GM12878 (cell line): ENCODE measurements around the gene NUBPL. TPM values are rescaled to one million over a fixed set of nuclear protein-coding genes. Genes with fewer than 3 reads are reported as not detected.
"Not testable (repeated sequence)": the region's sequence is repeated elsewhere in the genome, so short reads cannot be mapped to it uniquely, and the experiment has no call there.

Experiments
- ATAC-seq: fragments of 200-7000 bp; cut with Tn5 transposase; 3 replicates; pipeline ENCODE4 v1.9.1; 2020; ENCODE audit warnings: mild to moderate bottlenecking, moderate library complexity
- BruUV-seq: library from RNA; stranded (reverse); fragments of 400-500 nt; replicated peaks from 2 replicates; lab custom pipeline; 2021; lab: Mats Ljungman, UMichigan
- CTCF ChIA-PET: fragments of 300-600 bp; sonication (Branson Sonifier 250); formaldehyde crosslinking; extraction: SDS; loops from one replicate; lab custom pipeline; 2021; ENCODE audit warnings: inconsistent platforms; lab: Yijun Ruan, JAX
- POLR2A ChIA-PET: fragments of 350-600 bp; formaldehyde crosslinking; extraction: SDS; loops from one replicate; lab custom pipeline; 2021; ENCODE audit warnings: inconsistent platforms; lab: Charles Lee
- RAD21 ChIA-PET: fragments of 300-600 bp; sonication (Branson Sonifier 250); formaldehyde crosslinking; loops from one replicate; lab custom pipeline; 2023; ENCODE audit warnings: antibody characterized with exemption; ENCODE audit not compliant: unreplicated experiment; lab: Charles Lee
- SMC1A ChIA-PET: fragments of 300-600 bp; sonication (Branson Sonifier 250); formaldehyde crosslinking; loops from one replicate; lab custom pipeline; 2023; ENCODE audit not compliant: unreplicated experiment, uncharacterized antibody; lab: Charles Lee
- DNase-seq: peaks from one replicate; pipeline ENCODE4 v3.0.0-alpha.2; 2011; ENCODE audit warnings: low read depth, low spot score
- FAIRE-seq: peaks from 3 replicates; lab custom pipeline; 2011; peaks lifted over from hg19 to GRCh38; lab: Jason Lieb, UNC
- H2AFZ ChIP-seq: 2 replicates; pipeline ENCODE4 v1.6.0; 2011; ENCODE audit warnings: low read depth, low read length, control low read depth; ENCODE audit not compliant: control insufficient read depth
- H3K27ac ChIP-seq: 2 replicates; pipeline ENCODE4 v1.5.1; 2011; ENCODE audit warnings: control low read depth; ENCODE audit not compliant: control insufficient read depth, insufficient read depth
- H3K27me3 ChIP-seq, 2 experiments: replicated peaks in 1 of 2; 2 replicates each; pipeline versions ENCODE4 v1.6.0 to v1.6.1; 2011; ENCODE audit warnings: low read length in 1 of 2; ENCODE audit not compliant: control insufficient read depth in 2 of 2, insufficient read depth in 2 of 2
- H3K36me3 ChIP-seq, 2 experiments: 2 replicates each; pipeline ENCODE4 v1.5.1; 2011; ENCODE audit warnings: low read length in 1 of 2; ENCODE audit not compliant: control insufficient read depth in 2 of 2, insufficient read depth in 2 of 2
- H3K4me1 ChIP-seq: 2 replicates; pipeline ENCODE4 v1.6.1; 2011; ENCODE audit warnings: mild to moderate bottlenecking, low read length, moderate library complexity, mixed read lengths; ENCODE audit not compliant: control insufficient read depth, insufficient read depth
- H3K4me2 ChIP-seq: 2 replicates; pipeline ENCODE4 v1.6.0; 2011; ENCODE audit warnings: control low read depth; ENCODE audit not compliant: control insufficient read depth, insufficient read depth
- H3K4me3 ChIP-seq: fragments of 200-600 bp; sonication (generic); 2 replicates; pipeline ENCODE4 v1.5.1; 2016
- H3K79me2 ChIP-seq: 2 replicates; pipeline ENCODE4 v1.6.0; 2011; ENCODE audit warnings: low read length; ENCODE audit not compliant: control insufficient read depth, insufficient read depth
- H3K9ac ChIP-seq: 2 replicates; pipeline ENCODE4 v1.8.0; 2011; ENCODE audit warnings: low read length, control low read depth, mixed read lengths; ENCODE audit not compliant: control insufficient read depth, insufficient read depth
- H3K9me3 ChIP-seq: replicated peaks from 3 replicates; pipeline ENCODE4 v1.5.1; 2011; ENCODE audit warnings: mild to moderate bottlenecking, low read length; ENCODE audit not compliant: control insufficient read depth, insufficient read depth
- H4K20me1 ChIP-seq: 2 replicates; pipeline ENCODE4 v1.6.0; 2011; ENCODE audit not compliant: control insufficient read depth, insufficient read depth
- E4F1 ChIP-seq: fragments of 450-650 bp; IDR thresholded peaks from 2 replicates; pipeline ENCODE4 v1.6.1; 2018; ENCODE audit warnings: borderline replicate concordance, mild to moderate bottlenecking; ENCODE audit not compliant: partially characterized antibody
- NR2C1 ChIP-seq: fragments of 450-650 bp; IDR thresholded peaks from 2 replicates; pipeline ENCODE4 v1.6.1; 2017; ENCODE audit warnings: antibody characterized with exemption, mild to moderate bottlenecking, moderate library complexity
- POLR2A ChIP-seq: IDR thresholded peaks from 2 replicates; pipeline ENCODE4 v1.6.1; 2011; ENCODE audit warnings: low read depth, mild to moderate bottlenecking, low read length
- SMARCA5 ChIP-seq: fragments of 450-650 bp; IDR thresholded peaks from 2 replicates; pipeline ENCODE4 v1.6.1; 2017; ENCODE audit warnings: mild to moderate bottlenecking
- WGBS: methylation state at CpG from one replicate; pipeline ENCODE4 v1.1.6; 2016; ENCODE audit warnings: low lambda C conversion rate; ENCODE audit not compliant: insufficient replicate concordance, insufficient coverage; ENCODE audit errors: missing lambda C conversion rate; 5-methylcytosine and 5-hydroxymethylcytosine counted together
- in situ Hi-C: fragments of 300-500 bp; cut with MboI; formaldehyde crosslinking; loops from 9 replicates; pipeline ENCODE4 v1.14.3; 2018; ENCODE audit warnings: mixed read lengths
- intact Hi-C: fragments of 100-400 bp; cut with micrococcal nuclease; formaldehyde crosslinking; loops from one replicate; pipeline ENCODE4 v1.14.2; 2022; ENCODE audit not compliant: unreplicated experiment
- polyA plus RNA-seq, 11 experiments: library from polyadenylated mRNA; depleted of rRNA in 4 of 11; unstranded in 6 of 11; stranded (reverse) in 5 of 11; fragments of >200 nt; fragmentation: Nextera tagmentation in 4 of 11; fragmentation: Illumina TruSeq in 1 of 11; extraction: Ambion mirVana in 4 of 11; extraction: Trizol in 1 of 11; gene quantifications; 1 replicate in 1 of 11; 2 replicates in 10 of 11; pipeline versions ENCODE4 v1.2.1 to v1.2.3, GENCODE V29; 2011 to 2016; ENCODE audit warnings: inconsistent platforms in 2 of 11, missing spikeins in 2 of 11, low read depth in 1 of 11
- total RNA-seq, 4 experiments: library from RNA; depleted of rRNA in 3 of 4; stranded (reverse); fragments of >200 nt in 3 of 4; fragmentation: Illumina TruSeq in 1 of 4; extraction: Trizol in 1 of 4; gene quantifications; 2 replicates each; pipeline versions ENCODE4 v1.2.1 to v1.2.3, GENCODE V29; 2013 to 2021

Gene NUBPL
- total and polyA plus RNA-seq, 10 of the 15 experiments (the other 5 are each of a cell fraction or from before 2014, with no cell fraction given): 3.4 to 11.6 (median 8.1) TPM

GRCh38 chr14:31746326-31746725, 185.1 kb downstream of the NUBPL start:
- no peaks in the 10 kb centered on the region for H3K27me3 ChIP-seq
- POLR2A ChIA-PET: no interaction called here

GRCh38 chr14:31749275-31749674, 188.1 kb downstream of the NUBPL start:
- no peaks in the 10 kb centered on the region for H3K36me3 ChIP-seq
- ATAC-seq: no peak
- CTCF ChIA-PET: interaction anchor here (1.0 kb wide), 1 partner anchor 9 kb away, joined by 3 read pairs; no protein-coding TSS in a partner anchor

More at GRCh38 chr14:31746326-31746725, 185.1 kb downstream of the NUBPL start:
- SMC1A ChIA-PET: no interaction called here
- Histone ChIP-seq H3K9me3 (peaks cover 9% of the 10 kb centered on the region), H4K20me1 (no peaks in the 10 kb centered on the region), H3K4me1 (no peaks in the 10 kb centered on the region), H3K27ac (no peak overlapping the region), H3K4me3 (no peak overlapping the region), H3K79me2 (no peaks in the 10 kb centered on the region), H2AFZ (no peak overlapping the region), H3K36me3 (no peaks in the 10 kb centered on the region), H3K9ac (no peak overlapping the region), H3K4me2 (no peak overlapping the region)
- in situ Hi-C loops: no loop called here
- ATAC-seq (no peak), DNase-seq (no peak), FAIRE-seq (no peak)
- RAD21 ChIA-PET: no interaction called here
- 84% methylated on average over 2 of the region's 2 CpGs for WGBS
- no TSS peak for BruUV-seq
- CTCF ChIA-PET: no interaction called here
- TF ChIP-seq NR2C1: no peak
- intact Hi-C loops: no loop called here

GRCh38 chr14:31751047-31751446, 189.8 kb downstream of the NUBPL start:
- H3K4me2 ChIP-seq, H3K4me1 ChIP-seq, intact Hi-C loops, ATAC-seq, BruUV-seq, H2AFZ ChIP-seq, RAD21 ChIA-PET, H3K27ac ChIP-seq, H4K20me1 ChIP-seq, in situ Hi-C loops, H3K79me2 ChIP-seq, SMC1A ChIA-PET, POLR2A ChIA-PET, H3K9ac ChIP-seq, H3K27me3 ChIP-seq, H3K36me3 ChIP-seq, H3K4me3 ChIP-seq, FAIRE-seq, DNase-seq: not testable (repeated sequence)
- CTCF ChIA-PET: interaction anchor here (1.0 kb wide), 1 partner anchor 12 kb away, joined by 3 read pairs; no protein-coding TSS in a partner anchor
- 82% methylated on average over 1 of the region's 1 CpG for WGBS
- H3K9me3 ChIP-seq: peaks cover 11% of the 10 kb centered on the region

More at GRCh38 chr14:31749275-31749674, 188.1 kb downstream of the NUBPL start:
- BruUV-seq: no TSS peak
- ChIA-PET RAD21 (no interaction called here), POLR2A (no interaction called here), SMC1A (interaction anchor here (0.7 to 1.3 kb wide), 2 partner anchors 11 to 20 kb away, joined by 3 read pairs; no protein-coding TSS in a partner anchor)
- H3K9ac ChIP-seq: no peak overlapping the region
- TF ChIP-seq E4F1 (no peak), POLR2A (no peak), SMARCA5 (no peak)
- intact Hi-C loops: no loop called here
- H3K27ac ChIP-seq: no peak overlapping the region
- WGBS: 88% methylated on average over 3 of the region's 3 CpGs
- H3K9me3 ChIP-seq: peaks cover 13% of the 10 kb centered on the region
- H2AFZ ChIP-seq: no peak overlapping the region
- no peaks in the 10 kb centered on the region for H4K20me1 ChIP-seq
- no peak overlapping the region for H3K4me2 ChIP-seq
- H3K4me1 ChIP-seq: no peaks in the 10 kb centered on the region
- H3K27me3 ChIP-seq: no peaks in the 10 kb centered on the region
- H3K79me2 ChIP-seq: no peaks in the 10 kb centered on the region
- FAIRE-seq (no peak), DNase-seq (no peak)
- H3K4me3 ChIP-seq: no peak overlapping the region
- in situ Hi-C loops: no loop called here
